Esophagus muscularis mucosa (tissue), 4 donors: ENCODE results near the gene TNNT3. TPM values are rescaled to one million over a fixed set of nuclear protein-coding genes. Genes with fewer than 3 reads are reported as not detected.

Source experiments
- DNase-seq: peaks from one replicate; pipeline ENCODE4 v3.0.0-alpha.2; 2017; ENCODE audit errors: extremely low spot score
- H3K27ac ChIP-seq, 4 donors: fragments of 200-600 bp; sonication (generic); replicated peaks in 1 of 4; 1 replicate in 3 of 4; 2 replicates in 1 of 4; pipeline ENCODE4 v1.5.1; 2016 to 2019; ENCODE audit warnings: mild to moderate bottlenecking in 1 of 4
- H3K27me3 ChIP-seq, 4 donors: fragments of 200-600 bp; sonication (generic); one replicate each; pipeline versions ENCODE4 v1.5.1 to v1.6.0; 2016 to 2019
- H3K36me3 ChIP-seq, 4 donors: fragments of 200-600 bp; sonication (generic); one replicate each; pipeline ENCODE4 v1.5.1; 2016 to 2019
- H3K4me1 ChIP-seq, 4 donors: fragments of 200-600 bp; sonication (generic); one replicate each; pipeline ENCODE4 v1.5.1; 2016 to 2019
- H3K4me3 ChIP-seq, 4 donors: fragments of 200-600 bp; sonication (generic); 1 replicate in 2 of 4; 2 replicates in 2 of 4; pipeline ENCODE4 v1.5.1; 2016 to 2019; ENCODE audit warnings: mild to moderate bottlenecking in 4 of 4, moderate library complexity in 1 of 4
- H3K9me3 ChIP-seq, 4 donors: fragments of 200-600 bp; sonication (generic); 1 replicate in 3 of 4; 2 replicates in 1 of 4; pipeline ENCODE4 v1.5.1; 2016 to 2019
- EP300 ChIP-seq: sonication (generic); formaldehyde crosslinking; IDR thresholded peaks from one replicate; pipeline ENCODE4 v1.6.1; 2017; ENCODE audit warnings: antibody characterized with exemption
- POLR2A ChIP-seq: fragments of 450-650 bp; IDR thresholded peaks from one replicate; pipeline ENCODE4 v1.6.1; 2017; ENCODE audit warnings: antibody characterized with exemption, moderate library complexity, mild to moderate bottlenecking, low read depth
- POLR2AphosphoS5 ChIP-seq, 2 donors: sonication (generic); formaldehyde crosslinking; IDR thresholded peaks; one replicate each; pipeline ENCODE4 v1.6.1; 2017; ENCODE audit warnings: antibody characterized with exemption in 2 of 2
- WGBS: methylation state at CpG from one replicate; pipeline ENCODE4 v1.1.5; 2018; 5-methylcytosine and 5-hydroxymethylcytosine counted together
- intact Hi-C: fragments of 100-400 bp; cut with DNase I; formaldehyde crosslinking; loops from one replicate; pipeline ENCODE4 v1.15.1; 2023
- total RNA-seq, 4 donors: library from RNA; depleted of rRNA; stranded (reverse); fragments of >200 nt; gene quantifications; one replicate each; pipeline versions ENCODE4 v1.1.0 to v1.2.1, GENCODE V29; 2016
- TF ChIP-seq, protein P1 (sequence below), 3 experiments: fragments of 200-600 bp in 2 of 3; fragments of 450-650 bp in 1 of 3; sonication (generic) in 2 of 3; IDR thresholded peaks; one replicate each; pipeline ENCODE4 v1.5.1; 2017 to 2019; ENCODE audit warnings: antibody characterized with exemption in 3 of 3, mild to moderate bottlenecking in 2 of 3, moderate library complexity in 1 of 3

The TNNT3 gene
- total RNA-seq, 4 donors from 2014 or later: 2.8 to 6.0 (median 3.6) TPM

DNA sequence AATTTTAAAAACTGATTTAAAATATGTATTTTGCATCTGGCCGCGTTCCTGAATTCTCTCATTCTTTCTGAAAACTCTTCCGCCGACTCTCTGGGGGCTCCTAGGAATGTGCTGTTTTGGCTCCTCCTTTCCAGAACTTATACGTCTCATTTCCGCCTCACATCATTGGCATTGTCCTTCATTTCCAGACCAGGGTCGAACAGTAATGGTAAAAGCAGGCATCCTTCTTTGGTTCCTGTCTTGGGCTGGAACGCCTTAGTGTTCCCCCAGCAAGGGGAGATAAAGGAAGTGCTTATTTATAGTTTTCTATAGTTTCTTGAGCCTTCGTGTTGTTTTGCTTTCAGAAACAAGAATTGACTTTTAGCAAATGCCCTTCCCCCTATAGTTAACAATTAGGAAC is 10.9 kb upstream of the TNNT3 start:
- TF ChIP-seq POLR2AphosphoS5 (IDR thresholded peaks at IDR 0.05): peak; percentile 18 to 55
- no peak for TF ChIP-seq EP300
- intact Hi-C loops: no loop called here
- Histone ChIP-seq H3K27ac (peak overlapping the region; percentile 52 to 78 (median 70)), H3K36me3 (no peaks in the 10 kb centered on the region), H3K27me3 (no peaks in the 10 kb centered on the region), H3K9me3 (no peaks in the 10 kb centered on the region), H3K4me3 (peak overlapping the region in 3 of 4 donors; percentile 4 to 12 (median 7)), H3K4me1 (peaks cover 24 to 30% (median 28%) of the 10 kb centered on the region in 4 donors)
- 36% methylated on average over 9 of the region's 9 CpGs for WGBS
- DNase-seq: no peak

GRCh38 chr11:1909524-1909923 is 10.0 kb upstream of the TNNT3 start:
- WGBS: 92% methylated on average over 7 of the region's 7 CpGs
- TF ChIP-seq EP300: no peak
- TF ChIP-seq POLR2AphosphoS5 (IDR thresholded peaks at IDR 0.05): no peak
- TF ChIP-seq, protein P1, sequence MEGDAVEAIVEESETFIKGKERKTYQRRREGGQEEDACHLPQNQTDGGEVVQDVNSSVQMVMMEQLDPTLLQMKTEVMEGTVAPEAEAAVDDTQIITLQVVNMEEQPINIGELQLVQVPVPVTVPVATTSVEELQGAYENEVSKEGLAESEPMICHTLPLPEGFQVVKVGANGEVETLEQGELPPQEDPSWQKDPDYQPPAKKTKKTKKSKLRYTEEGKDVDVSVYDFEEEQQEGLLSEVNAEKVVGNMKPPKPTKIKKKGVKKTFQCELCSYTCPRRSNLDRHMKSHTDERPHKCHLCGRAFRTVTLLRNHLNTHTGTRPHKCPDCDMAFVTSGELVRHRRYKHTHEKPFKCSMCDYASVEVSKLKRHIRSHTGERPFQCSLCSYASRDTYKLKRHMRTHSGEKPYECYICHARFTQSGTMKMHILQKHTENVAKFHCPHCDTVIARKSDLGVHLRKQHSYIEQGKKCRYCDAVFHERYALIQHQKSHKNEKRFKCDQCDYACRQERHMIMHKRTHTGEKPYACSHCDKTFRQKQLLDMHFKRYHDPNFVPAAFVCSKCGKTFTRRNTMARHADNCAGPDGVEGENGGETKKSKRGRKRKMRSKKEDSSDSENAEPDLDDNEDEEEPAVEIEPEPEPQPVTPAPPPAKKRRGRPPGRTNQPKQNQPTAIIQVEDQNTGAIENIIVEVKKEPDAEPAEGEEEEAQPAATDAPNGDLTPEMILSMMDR (IDR thresholded peaks at IDR 0.05): no peak
- no peak for TF ChIP-seq POLR2A
- peak overlapping the region; percentile 52 to 78 (median 70) for H3K27ac ChIP-seq
- no peak overlapping the region for H3K4me3 ChIP-seq
- intact Hi-C loops: no loop called here
- H3K27me3 ChIP-seq: no peaks in the 10 kb centered on the region
- H3K4me1 ChIP-seq: peaks cover 24 to 30% (median 28%) of the 10 kb centered on the region in 4 donors
- H3K9me3 ChIP-seq: no peaks in the 10 kb centered on the region
- H3K36me3 ChIP-seq: no peaks in the 10 kb centered on the region
- DNase-seq: no peak

- H3K4me1 ChIP-seq: peaks cover 23 to 26% (median 24%) of the 10 kb centered on the region in 4 donors
- DNase-seq: no peak
- no peaks in the 10 kb centered on the region for H3K27me3 ChIP-seq
- H3K36me3 ChIP-seq: no peaks in the 10 kb centered on the region
- H3K27ac ChIP-seq: no peak overlapping the region
- no peak for TF ChIP-seq EP300
- no peak for TF ChIP-seq POLR2AphosphoS5 (IDR thresholded peaks at IDR 0.05)
- TF ChIP-seq, protein P1 (IDR thresholded peaks at IDR 0.05): no peak
- TF ChIP-seq POLR2A: no peak
- WGBS: 72% methylated on average over 13 of the region's 13 CpGs
- no peak overlapping the region for H3K4me3 ChIP-seq
- intact Hi-C loops: no loop called here
- H3K9me3 ChIP-seq: no peaks in the 10 kb centered on the region
These were observed 7.1 kb upstream of the TNNT3 start for GRCh38 chr11:1912289-1912878.

DNA sequence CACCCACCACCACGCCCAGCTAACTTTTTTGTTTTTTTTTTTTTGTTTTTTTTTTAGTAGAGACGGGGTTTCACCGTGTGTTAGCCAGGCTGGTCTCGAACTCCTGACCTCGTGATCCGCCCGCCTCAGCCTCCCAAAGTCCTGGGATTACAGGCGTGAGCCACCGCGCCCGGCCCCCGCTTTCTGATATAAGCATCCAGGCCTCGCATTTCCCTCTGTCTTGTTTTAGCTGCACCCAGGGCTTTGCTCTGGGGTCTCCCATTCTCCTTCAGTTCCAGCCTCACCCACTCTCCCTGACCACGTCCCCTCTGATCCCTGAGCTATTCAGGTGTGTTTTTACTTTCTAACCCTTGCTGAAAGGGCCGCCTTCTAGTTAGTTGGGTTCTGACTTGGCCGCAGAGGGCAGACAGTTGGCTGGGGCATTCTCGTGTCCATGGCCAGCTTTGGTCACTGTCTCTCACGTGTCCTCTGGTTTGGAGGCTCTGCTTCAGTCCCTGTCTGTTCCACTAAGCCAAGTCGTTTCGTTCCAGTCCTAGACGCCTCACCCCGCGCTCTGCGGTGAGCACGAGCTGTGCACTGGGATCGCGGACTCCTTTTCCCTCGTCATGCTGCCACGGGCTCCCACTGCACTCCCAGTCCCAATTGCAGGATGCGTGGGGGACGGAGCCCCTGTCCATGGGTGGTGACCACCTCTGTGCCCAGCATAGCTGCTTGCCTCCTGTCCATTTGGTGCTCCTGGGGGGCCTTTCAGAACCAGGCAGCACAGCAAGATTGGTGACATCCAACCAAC is 6.0 kb upstream of the TNNT3 start:
- 94% methylated on average over 20 of the region's 31 CpGs for WGBS
- Histone ChIP-seq H3K4me1 (peaks cover 13 to 22% (median 15%) of the 10 kb centered on the region in 4 donors), H3K36me3 (no peaks in the 10 kb centered on the region), H3K27ac (no peak overlapping the region), H3K4me3 (no peak overlapping the region), H3K27me3 (no peaks in the 10 kb centered on the region), H3K9me3 (no peaks in the 10 kb centered on the region)
- TF ChIP-seq POLR2AphosphoS5 (IDR thresholded peaks at IDR 0.05): no peak
- DNase-seq: no peak
- intact Hi-C loops: loop anchor here (2.0 kb wide), 1 partner anchor 23 kb away; no protein-coding TSS in a partner anchor

DNA sequence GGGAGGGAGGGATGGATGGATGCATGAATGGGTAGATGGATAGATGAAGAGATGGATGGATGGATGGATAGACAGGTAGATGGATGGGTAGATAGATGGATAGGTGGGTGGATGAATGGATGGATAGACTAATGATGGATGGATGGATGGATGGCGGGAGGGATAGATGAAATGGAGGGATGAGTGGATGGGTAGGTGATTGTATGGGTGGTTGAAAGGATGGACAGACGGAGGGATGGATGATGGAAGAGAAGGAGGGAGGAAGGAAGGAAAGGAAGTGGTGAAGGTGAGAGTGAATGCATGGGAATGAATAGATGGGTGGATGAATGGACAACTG is 3.7 kb upstream of the TNNT3 start:
- Histone ChIP-seq H3K36me3 (no peaks in the 10 kb centered on the region), H3K4me3 (no peak overlapping the region), H3K27me3 (peaks cover 0 to 7% (median 0%) of the 10 kb centered on the region in 4 donors), H3K9me3 (no peaks in the 10 kb centered on the region), H3K27ac (no peak overlapping the region), H3K4me1 (peaks cover 11 to 23% (median 16%) of the 10 kb centered on the region in 4 donors)
- 96% methylated on average over 2 of the region's 2 CpGs for whole genome bisulfite sequencing
- TF ChIP-seq EP300 (no peak), POLR2AphosphoS5 (IDR thresholded peaks at IDR 0.05) (no peak), POLR2A (no peak)
- TF ChIP-seq, protein P1 (IDR thresholded peaks at IDR 0.05): no peak
- DNase-seq: no peak
- intact Hi-C loops: loop anchor here (1.0 to 2.0 kb wide), 2 partner anchors 21 to 22 kb away; no protein-coding TSS in a partner anchor
